Right atrium auricular region (tissue), 2 donors: Measurements from ENCODE around the gene RMND5B. TPM values are rescaled to one million over a fixed set of nuclear protein-coding genes. Genes with fewer than 3 reads are reported as not detected.
A peak's percentile ranks its signal among the peaks of the same experiment; 100 is the strongest.
"Not testable (repeated sequence)": the region's sequence is repeated elsewhere in the genome, so short reads cannot be mapped to it uniquely, and the experiment has no call there.

Source experiments
- DNase-seq: peaks from one replicate; pipeline ENCODE4 v3.0.0-alpha.2; 2019; ENCODE audit warnings: low spot score
- H3K27ac ChIP-seq, 2 donors: fragments of 200-600 bp; sonication (generic); 1 replicate in 1 of 2; 2 replicates in 1 of 2; pipeline ENCODE4 v1.5.1; 2016 to 2019
- H3K27me3 ChIP-seq, 2 donors: fragments of 200-600 bp; sonication (generic); one replicate each; pipeline versions ENCODE4 v1.5.1 to v1.6.0; 2017 to 2019
- H3K36me3 ChIP-seq: fragments of 200-600 bp; sonication (generic); one replicate; pipeline ENCODE4 v1.5.1; 2016
- H3K4me1 ChIP-seq, 2 donors: fragments of 200-600 bp; sonication (generic); one replicate each; pipeline versions ENCODE4 v1.5.1 to v1.6.0; 2017 to 2019
- H3K4me3 ChIP-seq, 2 donors: fragments of 200-600 bp; sonication (generic); 1 replicate in 1 of 2; 2 replicates in 1 of 2; pipeline ENCODE4 v1.5.1; 2017 to 2019; ENCODE audit warnings: mild to moderate bottlenecking in 1 of 2, moderate library complexity in 1 of 2
- H3K9me3 ChIP-seq, 2 donors: fragments of 200-600 bp; sonication (generic); one replicate each; pipeline ENCODE4 v1.5.1; 2019
- total RNA-seq, 2 donors: library from RNA; depleted of rRNA; stranded (reverse); fragments of >200 nt; gene quantifications; one replicate each; pipeline ENCODE4 v1.1.0, GENCODE V29; 2016
- TF ChIP-seq, protein P1 (sequence below), 2 donors: fragments of 200-600 bp; sonication (generic); IDR thresholded peaks; one replicate each; pipeline ENCODE4 v1.5.1; 2019; ENCODE audit warnings: antibody characterized with exemption in 2 of 2

Gene RMND5B, protein sequence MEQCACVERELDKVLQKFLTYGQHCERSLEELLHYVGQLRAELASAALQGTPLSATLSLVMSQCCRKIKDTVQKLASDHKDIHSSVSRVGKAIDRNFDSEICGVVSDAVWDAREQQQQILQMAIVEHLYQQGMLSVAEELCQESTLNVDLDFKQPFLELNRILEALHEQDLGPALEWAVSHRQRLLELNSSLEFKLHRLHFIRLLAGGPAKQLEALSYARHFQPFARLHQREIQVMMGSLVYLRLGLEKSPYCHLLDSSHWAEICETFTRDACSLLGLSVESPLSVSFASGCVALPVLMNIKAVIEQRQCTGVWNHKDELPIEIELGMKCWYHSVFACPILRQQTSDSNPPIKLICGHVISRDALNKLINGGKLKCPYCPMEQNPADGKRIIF
- 10 to 100 TPM; 28.9 to 31.4 TPM for total RNA-seq

DNA sequence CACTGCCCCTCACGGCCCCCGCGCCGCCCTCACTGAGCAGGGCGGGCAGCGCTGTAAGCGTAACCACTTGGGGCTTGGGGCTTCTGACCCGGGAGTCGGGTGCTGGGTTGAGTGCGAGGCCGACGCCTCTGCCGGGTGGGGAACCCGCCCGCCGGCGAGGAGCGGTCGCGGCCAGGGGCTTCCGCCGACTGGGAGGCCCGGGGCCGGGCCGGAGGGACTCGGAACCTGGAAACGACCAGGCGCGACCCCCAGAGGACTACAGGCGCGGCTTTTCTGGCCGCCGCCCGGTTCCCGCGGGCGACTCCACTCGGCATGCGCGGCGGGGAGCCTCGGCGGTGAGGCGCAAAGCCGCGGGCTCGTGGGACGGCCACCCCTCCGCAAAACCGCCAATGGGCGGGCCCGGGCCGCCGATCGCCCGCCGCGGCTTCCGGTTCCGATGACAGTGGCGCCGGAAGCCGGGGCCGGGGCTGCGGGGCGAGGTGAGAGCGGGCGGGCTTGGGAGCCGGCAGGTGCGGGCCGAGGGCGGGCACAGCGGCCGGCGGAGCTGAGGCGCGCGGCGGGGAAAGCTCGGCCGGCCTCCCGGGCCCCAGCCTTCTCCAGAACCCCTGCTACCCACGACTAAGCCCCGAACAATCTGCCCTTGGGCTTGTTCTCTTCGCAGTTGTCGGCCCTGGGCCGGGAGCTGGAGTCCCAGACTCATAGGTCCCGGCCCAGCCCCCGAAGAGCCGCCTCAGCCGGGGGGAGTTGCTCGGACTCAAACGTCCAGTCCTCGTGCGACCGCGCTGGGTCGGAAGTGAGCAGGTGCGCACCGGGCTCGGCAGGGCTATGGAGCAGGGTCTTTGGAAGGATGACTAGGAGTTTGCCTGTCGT is at the start of gene RMND5B:
RMND5B (plus strand) TSS at position 439 of the 870 bp plus-strand sequence. CDS start 7,106 bp downstream, outside the sequence.
- DNase-seq = peak; percentile 81
- Histone ChIP-seq H3K27ac (peak within 1 kb of the TSS; percentile 89 to 95), H3K9me3 (no peaks in the 10 kb centered on the region), H3K4me3 (peak within 1 kb of the TSS; percentile 85 to 89), H3K36me3 (peaks cover 13% of the 10 kb centered on the region), H3K27me3 (no peaks in the 10 kb centered on the region), H3K4me1 (peaks cover 0 to 16% of the 10 kb centered on the region in 2 donors)
- TF ChIP-seq, protein P1, sequence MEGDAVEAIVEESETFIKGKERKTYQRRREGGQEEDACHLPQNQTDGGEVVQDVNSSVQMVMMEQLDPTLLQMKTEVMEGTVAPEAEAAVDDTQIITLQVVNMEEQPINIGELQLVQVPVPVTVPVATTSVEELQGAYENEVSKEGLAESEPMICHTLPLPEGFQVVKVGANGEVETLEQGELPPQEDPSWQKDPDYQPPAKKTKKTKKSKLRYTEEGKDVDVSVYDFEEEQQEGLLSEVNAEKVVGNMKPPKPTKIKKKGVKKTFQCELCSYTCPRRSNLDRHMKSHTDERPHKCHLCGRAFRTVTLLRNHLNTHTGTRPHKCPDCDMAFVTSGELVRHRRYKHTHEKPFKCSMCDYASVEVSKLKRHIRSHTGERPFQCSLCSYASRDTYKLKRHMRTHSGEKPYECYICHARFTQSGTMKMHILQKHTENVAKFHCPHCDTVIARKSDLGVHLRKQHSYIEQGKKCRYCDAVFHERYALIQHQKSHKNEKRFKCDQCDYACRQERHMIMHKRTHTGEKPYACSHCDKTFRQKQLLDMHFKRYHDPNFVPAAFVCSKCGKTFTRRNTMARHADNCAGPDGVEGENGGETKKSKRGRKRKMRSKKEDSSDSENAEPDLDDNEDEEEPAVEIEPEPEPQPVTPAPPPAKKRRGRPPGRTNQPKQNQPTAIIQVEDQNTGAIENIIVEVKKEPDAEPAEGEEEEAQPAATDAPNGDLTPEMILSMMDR (IDR thresholded peaks at IDR 0.05) = peak in 1 of 2 donors; percentile 25

DNA sequence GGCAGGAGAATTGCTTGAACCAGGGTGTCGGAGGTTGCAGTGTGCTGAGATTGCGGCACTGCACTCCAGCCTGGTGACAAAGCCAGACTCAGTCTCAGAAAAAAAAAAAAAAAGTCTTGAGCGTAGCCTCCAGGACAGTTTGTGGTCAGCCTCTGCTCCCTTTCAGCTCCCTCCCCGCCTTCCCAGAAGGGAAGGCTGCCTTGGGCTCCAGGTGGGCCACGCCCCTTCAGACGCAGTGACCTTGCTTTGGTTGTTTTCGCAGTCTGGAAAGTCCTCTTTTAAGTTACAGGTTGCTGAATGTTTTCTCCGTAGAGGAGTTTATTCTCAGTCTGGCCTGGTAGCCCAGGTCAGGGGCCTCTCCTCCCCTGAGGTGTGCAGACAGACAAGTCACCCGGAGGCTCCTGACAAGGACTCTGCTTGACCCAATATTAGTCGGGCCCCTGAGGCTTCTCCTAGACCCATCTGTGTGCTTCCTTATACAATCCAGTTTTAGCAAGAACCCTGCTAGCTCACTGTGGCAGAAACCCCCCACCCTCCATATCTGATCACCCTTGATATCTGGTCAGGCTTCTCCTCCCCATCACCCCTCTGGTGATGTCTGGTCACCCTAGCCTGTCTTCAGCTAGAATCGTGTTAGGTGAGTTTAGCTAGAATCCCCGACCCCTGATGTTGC is 49.1 kb upstream of the RMND5B start:
- TF ChIP-seq, protein P1 (IDR thresholded peaks at IDR 0.05) = no peak
- no peaks in the 10 kb centered on the region for H3K9me3 ChIP-seq
- DNase-seq = no peak
- H3K27me3 ChIP-seq = no peaks in the 10 kb centered on the region
- H3K27ac ChIP-seq = no peak overlapping the region
- H3K4me3 ChIP-seq = no peak overlapping the region
- no peaks in the 10 kb centered on the region for H3K36me3 ChIP-seq
- no peaks in the 10 kb centered on the region for H3K4me1 ChIP-seq

DNA sequence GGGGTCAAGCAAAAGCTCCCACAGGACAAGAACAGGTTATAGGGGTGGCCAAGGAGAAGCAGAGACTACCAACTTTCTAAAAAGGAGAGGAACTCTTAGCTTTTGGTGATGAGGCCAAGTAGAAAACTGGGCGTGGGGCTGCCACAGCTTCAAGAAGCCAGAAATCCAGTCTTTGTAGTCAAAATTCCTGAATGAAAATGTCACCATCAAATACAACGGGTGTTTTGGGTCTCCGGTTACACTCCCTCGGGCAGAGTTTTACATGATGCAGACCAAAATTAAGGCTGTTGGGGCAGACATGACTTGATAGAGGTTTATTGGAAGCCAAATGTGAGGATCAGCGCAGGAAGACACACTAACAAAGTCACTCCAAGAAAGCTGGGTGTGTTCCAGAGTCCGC is 46.9 kb upstream of the RMND5B start:
- H3K4me3 ChIP-seq = no peak overlapping the region
- no peaks in the 10 kb centered on the region for H3K4me1 ChIP-seq
- TF ChIP-seq, protein P1 (IDR thresholded peaks at IDR 0.05) = no peak
- no peak for DNase-seq
- H3K27me3 ChIP-seq = no peaks in the 10 kb centered on the region
- no peaks in the 10 kb centered on the region for H3K36me3 ChIP-seq
- no peak overlapping the region for H3K27ac ChIP-seq
- H3K9me3 ChIP-seq = no peaks in the 10 kb centered on the region

DNA sequence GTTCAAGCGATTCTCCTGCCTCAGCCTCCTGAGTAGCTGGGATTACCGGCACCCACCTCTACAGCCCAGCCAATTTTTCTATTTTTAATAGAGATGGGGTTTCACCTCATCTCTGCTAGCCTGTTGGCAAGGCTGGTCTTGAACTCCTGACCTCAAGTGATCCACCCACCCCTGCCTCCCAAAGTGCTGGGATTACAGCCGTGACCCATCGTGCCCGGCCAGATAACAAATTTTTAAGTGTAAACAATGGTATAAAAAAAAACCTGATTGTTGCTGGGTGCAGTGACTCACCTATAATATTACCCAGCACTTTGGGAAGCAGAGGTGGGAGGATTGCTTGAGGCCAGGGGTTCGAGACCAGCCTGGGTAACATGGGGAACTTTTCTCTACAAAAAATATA is 45.5 kb upstream of the RMND5B start:
- Histone ChIP-seq H3K27ac (no peak overlapping the region), H3K4me3 (no peak overlapping the region), H3K27me3 (no peaks in the 10 kb centered on the region), H3K9me3 (no peaks in the 10 kb centered on the region), H3K36me3 (no peaks in the 10 kb centered on the region), H3K4me1 (no peaks in the 10 kb centered on the region)
- TF ChIP-seq, protein P1 (IDR thresholded peaks at IDR 0.05) = no peak
- DNase-seq = no peak

DNA sequence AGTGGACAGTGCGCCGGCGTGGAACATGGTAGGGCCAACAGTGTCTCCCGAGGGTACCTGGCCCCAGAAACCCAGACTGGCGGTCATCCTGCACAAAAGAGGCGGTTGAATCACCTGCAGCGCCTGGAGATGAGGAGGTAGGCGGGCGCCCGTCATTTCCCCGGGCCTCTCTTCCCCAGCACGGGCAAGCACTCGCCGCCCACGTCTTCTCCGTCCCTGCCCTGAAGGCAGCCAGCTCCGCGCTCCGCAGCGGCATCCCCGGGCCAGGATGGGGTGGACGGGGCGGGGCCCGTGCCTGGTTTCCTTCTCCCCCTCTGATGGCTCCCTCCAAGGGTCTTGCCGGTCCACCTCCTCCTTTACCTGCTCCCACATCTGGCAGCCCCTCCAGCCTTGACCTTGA is 44.5 kb upstream of the RMND5B start:
- H3K9me3 ChIP-seq = peaks cover 0 to 3% of the 10 kb centered on the region in 2 donors
- no peak for DNase-seq
- no peak overlapping the region for H3K4me3 ChIP-seq
- TF ChIP-seq, protein P1 (IDR thresholded peaks at IDR 0.05) = no peak
- no peaks in the 10 kb centered on the region for H3K27me3 ChIP-seq
- no peak overlapping the region for H3K27ac ChIP-seq
- H3K36me3 ChIP-seq = no peaks in the 10 kb centered on the region
- H3K4me1 ChIP-seq = no peaks in the 10 kb centered on the region

DNA sequence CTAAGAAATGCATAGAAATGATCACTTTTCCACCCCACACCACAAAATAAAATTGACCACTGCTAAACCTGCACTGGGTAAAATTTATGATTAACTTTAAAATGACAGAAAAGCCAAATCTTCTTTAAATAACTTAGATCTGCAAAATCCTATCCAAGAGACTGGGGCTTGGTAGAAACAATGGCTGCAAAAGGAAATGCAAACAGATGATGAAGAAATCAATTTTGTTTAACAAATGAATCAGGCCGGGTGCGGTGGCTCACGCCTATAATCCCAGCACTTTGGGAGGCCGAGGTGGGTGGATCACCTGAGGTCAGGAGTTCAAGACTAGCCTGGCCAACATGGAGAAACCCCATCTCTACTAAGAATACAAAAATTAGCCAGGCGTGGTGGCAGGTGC is 43.6 kb upstream of the RMND5B start:
- not testable (repeated sequence) for H3K27me3 ChIP-seq

More for the DNA sequence above, 43.6 kb upstream of the RMND5B start:
- not testable (repeated sequence) for H3K4me3 ChIP-seq, H3K36me3 ChIP-seq, DNase-seq, H3K27ac ChIP-seq, H3K9me3 ChIP-seq, H3K4me1 ChIP-seq
